OCI-LY1 (cell line): ENCODE results near the gene SLC8A1.

Experiments
- EZH2 ChIP-seq: fragments of 200-600 bp; sonication (generic), shearing (Covaris generic); IDR thresholded peaks from 2 replicates; pipeline ENCODE4 v1.8.0; 2017; ENCODE audit warnings: borderline replicate concordance, mixed run types, mild to moderate bottlenecking, antibody characterized with exemption, low read length, moderate library complexity, mixed read lengths
- TF ChIP-seq, protein P1 (sequence below): fragments of 200-600 bp; sonication (generic), shearing (Covaris generic); IDR thresholded peaks from 2 replicates; pipeline ENCODE4 v1.5.1; 2017; ENCODE audit warnings: mild to moderate bottlenecking, antibody characterized with exemption, low read length, moderate library complexity, mixed read lengths

DNA sequence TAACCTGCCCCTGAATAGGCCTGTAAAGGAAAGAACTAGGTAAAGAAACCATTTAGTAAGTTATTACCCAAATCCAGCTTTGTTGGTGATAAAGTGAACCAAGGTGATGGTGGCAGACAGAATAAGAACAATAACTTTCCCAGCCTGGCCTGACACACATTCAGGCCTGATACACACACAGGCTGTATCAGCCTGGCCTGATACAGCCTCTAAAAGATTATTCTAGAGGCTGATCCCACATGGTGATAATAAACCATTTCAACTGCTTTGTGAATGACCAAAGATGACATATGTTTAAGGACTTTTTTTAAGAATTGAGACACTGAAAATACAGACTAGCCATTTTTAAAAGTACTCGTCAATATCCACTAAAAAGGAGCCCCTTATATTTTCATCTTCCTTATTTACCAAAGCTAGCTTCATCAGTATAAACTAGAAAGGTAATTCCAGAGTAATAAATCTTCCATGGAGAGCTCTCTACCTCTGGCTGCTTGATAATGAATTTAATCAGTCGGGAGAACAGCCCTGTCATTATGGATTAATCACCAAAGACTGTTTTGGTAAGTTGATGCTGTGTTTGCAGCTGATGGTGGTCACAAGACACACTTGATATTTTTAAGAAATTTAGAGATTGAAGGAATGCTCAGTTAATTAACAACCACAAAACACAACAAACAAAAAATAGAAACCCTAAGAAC lies 77.2 kb downstream of the SLC8A1 start:
- no peak for TF ChIP-seq EZH2
- TF ChIP-seq, protein P1, sequence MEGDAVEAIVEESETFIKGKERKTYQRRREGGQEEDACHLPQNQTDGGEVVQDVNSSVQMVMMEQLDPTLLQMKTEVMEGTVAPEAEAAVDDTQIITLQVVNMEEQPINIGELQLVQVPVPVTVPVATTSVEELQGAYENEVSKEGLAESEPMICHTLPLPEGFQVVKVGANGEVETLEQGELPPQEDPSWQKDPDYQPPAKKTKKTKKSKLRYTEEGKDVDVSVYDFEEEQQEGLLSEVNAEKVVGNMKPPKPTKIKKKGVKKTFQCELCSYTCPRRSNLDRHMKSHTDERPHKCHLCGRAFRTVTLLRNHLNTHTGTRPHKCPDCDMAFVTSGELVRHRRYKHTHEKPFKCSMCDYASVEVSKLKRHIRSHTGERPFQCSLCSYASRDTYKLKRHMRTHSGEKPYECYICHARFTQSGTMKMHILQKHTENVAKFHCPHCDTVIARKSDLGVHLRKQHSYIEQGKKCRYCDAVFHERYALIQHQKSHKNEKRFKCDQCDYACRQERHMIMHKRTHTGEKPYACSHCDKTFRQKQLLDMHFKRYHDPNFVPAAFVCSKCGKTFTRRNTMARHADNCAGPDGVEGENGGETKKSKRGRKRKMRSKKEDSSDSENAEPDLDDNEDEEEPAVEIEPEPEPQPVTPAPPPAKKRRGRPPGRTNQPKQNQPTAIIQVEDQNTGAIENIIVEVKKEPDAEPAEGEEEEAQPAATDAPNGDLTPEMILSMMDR: no peak
